ENCODE data around the gene ASIC1.

GRCh38 chr12:50039151-50039835, 18.1 kb upstream of the ASIC1 start:
- TF ChIP-seq CTCF (IDR thresholded peaks at IDR 0.05) (peak; percentile 63 to 89), EP300 (IDR thresholded peaks at IDR 0.05) (no peak), POLR2A (IDR thresholded peaks at IDR 0.05) (no peak)
